Aorta (tissue), 5 donors: ENCODE results near the gene DDTL. TPM values are rescaled to one million over a fixed set of nuclear protein-coding genes. Genes with fewer than 3 reads are reported as not detected.
"Not testable (repeated sequence)": the region's sequence is repeated elsewhere in the genome, so short reads cannot be mapped to it uniquely, and the experiment has no call there.

Experiments used
- ATAC-seq: fragments of 200-7000 bp; cut with Tn5 transposase; one replicate; pipeline ENCODE4 v1.9.1; 2022; ENCODE audit warnings: moderate library complexity; ENCODE audit not compliant: low FRiP score
- DNase-seq, 2 donors: peaks; one replicate each; pipeline ENCODE4 v3.0.0-alpha.2; 2020
- H3K27ac ChIP-seq, 2 donors: one replicate each; pipeline ENCODE4 v1.5.1; 2013; ENCODE audit warnings: low read length in 2 of 2, mild to moderate bottlenecking in 2 of 2, moderate library complexity in 2 of 2, control low read depth in 1 of 2, inconsistent platforms in 1 of 2, low read depth in 1 of 2
- H3K27me3 ChIP-seq, 2 donors: one replicate each; pipeline ENCODE4 v1.6.1; 2013; ENCODE audit warnings: control low read depth in 1 of 2, low read length in 1 of 2, mild to moderate bottlenecking in 1 of 2, moderate library complexity in 1 of 2; ENCODE audit not compliant: insufficient read depth in 2 of 2, control insufficient read depth in 1 of 2
- H3K36me3 ChIP-seq, 2 donors: one replicate each; pipeline ENCODE4 v1.6.1; 2013; ENCODE audit warnings: control low read depth in 1 of 2, low read length in 1 of 2, mild to moderate bottlenecking in 1 of 2; ENCODE audit not compliant: insufficient read depth in 2 of 2, control insufficient read depth in 1 of 2
- H3K4me1 ChIP-seq, 2 donors: one replicate each; pipeline ENCODE4 v1.6.1; 2013; ENCODE audit warnings: low read length in 2 of 2, control low read depth in 1 of 2, mild to moderate bottlenecking in 1 of 2, moderate library complexity in 1 of 2; ENCODE audit not compliant: insufficient read depth in 2 of 2, control insufficient read depth in 1 of 2
- H3K4me3 ChIP-seq, 2 donors: one replicate each; pipeline ENCODE4 v1.5.1; 2013; ENCODE audit warnings: low read length in 2 of 2, control low read depth in 1 of 2, mild to moderate bottlenecking in 1 of 2
- H3K9me3 ChIP-seq: one replicate; pipeline ENCODE4 v1.6.1; 2013; ENCODE audit warnings: mild to moderate bottlenecking, low read length; ENCODE audit not compliant: control insufficient read depth
- WGBS, 2 donors: extraction: QIAGEN DNeasy Blood & Tissue Kit; methylation state at CpG; one replicate each; pipeline ENCODE4 v1.1.7; 2013; 5-methylcytosine and 5-hydroxymethylcytosine counted together
- intact Hi-C, 2 donors: fragments of 100-400 bp; cut with DNase I; formaldehyde crosslinking; loops; one replicate each; pipeline versions ENCODE4 v1.14.2 to v1.15.0; 2022
- polyA plus RNA-seq, 2 donors: library from polyadenylated mRNA; stranded (reverse); fragments of 200-250 nt; gene quantifications; one replicate each; pipeline ENCODE4 v1.2.3, GENCODE V29; 2013
- total RNA-seq, 2 donors: library from RNA; stranded (reverse); fragmentation: NEBNext Ultra II Directional; extraction: Animal tissue kit (Norgen Biotek cat#: 25700); gene quantifications; one replicate each; pipeline ENCODE4 v1.2.1, GENCODE V29; 2021
- donor health status: healthy with polysubstance abuse.
- donor health status: Bipolar disorder and iron deficiency.
- donor health status: DM: no; HTN: no; CAD: no.
- donor health status: DM: no; HTN: no; CAD: no.
- donor health status: DM: yes; HTN: yes; CAD: no.

DDTL gene
- total and polyA plus RNA-seq, 4 donors, result 0.31 to 3.6 (median 1.0) TPM

DNA sequence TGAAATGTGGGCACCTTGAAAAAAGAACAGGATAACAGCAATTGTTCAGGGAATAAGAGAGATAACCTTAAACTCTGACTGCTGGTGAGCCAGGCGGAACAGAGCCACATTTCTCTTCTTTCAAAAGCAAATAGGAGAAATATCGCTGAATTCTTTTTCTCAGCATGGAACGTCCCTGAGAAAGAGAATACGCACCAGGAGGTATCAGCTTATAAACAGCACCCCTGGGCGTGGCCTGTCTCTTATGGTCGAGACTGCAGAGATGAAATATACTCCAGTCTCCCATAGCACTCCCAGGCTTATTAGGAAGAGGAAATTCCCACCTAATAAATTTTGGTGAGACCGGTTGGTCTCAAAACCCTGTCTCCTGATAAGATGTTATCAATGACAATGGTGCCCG is 10.8 kb upstream of the DDTL start:
- WGBS, 2 donors, result 68 to 71% methylated on average over 5 to 7 of the region's 8 CpGs
- not testable (repeated sequence) for H3K36me3 ChIP-seq, H3K27me3 ChIP-seq, H3K4me1 ChIP-seq, H3K9me3 ChIP-seq, H3K27ac ChIP-seq, DNase-seq, H3K4me3 ChIP-seq, ATAC-seq
- intact Hi-C loops, result loop anchor here in 1 of 2 donors (10.0 kb wide), 2 partner anchors 91 to 191 kb away; partner anchors contain the start of genes C22orf15 and CHCHD10

DNA sequence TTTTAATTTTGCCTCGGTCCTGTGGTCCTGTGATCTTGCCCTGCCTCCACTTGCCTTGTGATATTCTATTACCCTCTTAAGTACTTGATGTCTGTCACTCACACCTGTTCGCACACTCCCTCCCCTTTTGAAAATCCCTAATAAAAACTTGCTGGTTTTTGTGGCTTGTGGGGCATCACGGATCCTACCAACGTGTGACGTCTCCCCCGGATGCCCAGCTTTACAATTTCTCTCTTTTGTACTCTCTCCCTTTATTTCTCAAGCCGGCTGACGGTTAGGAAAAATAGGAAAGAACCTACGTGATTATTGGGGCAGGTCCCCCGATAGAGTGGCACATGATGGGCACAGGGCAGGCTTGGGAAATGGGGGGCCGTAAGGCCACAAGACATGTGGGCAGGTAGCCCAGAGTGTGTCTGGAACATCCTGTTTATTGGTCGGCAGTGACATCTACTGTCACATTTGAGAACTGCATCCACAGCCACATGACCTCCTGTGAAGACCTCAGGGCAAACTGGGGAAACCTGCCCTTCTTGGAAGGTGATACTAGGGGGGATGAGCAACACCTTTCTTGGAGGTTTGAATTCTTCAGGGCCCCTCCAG is 10.3 kb upstream of the DDTL start:
- not testable (repeated sequence) for H3K36me3 ChIP-seq, H3K27ac ChIP-seq, H3K4me1 ChIP-seq, H3K9me3 ChIP-seq, H3K27me3 ChIP-seq, H3K4me3 ChIP-seq
- WGBS, 2 donors, result 17 to 18% methylated on average over 12 of the region's 12 CpGs
- peak; percentile 75 to 82 for DNase-seq
- ATAC-seq, result peak; percentile 76
- intact Hi-C loops, result loop anchor here in 1 of 2 donors (10.0 kb wide), 2 partner anchors 92 to 192 kb away; partner anchors contain the start of genes C22orf15 and CHCHD10

DNA sequence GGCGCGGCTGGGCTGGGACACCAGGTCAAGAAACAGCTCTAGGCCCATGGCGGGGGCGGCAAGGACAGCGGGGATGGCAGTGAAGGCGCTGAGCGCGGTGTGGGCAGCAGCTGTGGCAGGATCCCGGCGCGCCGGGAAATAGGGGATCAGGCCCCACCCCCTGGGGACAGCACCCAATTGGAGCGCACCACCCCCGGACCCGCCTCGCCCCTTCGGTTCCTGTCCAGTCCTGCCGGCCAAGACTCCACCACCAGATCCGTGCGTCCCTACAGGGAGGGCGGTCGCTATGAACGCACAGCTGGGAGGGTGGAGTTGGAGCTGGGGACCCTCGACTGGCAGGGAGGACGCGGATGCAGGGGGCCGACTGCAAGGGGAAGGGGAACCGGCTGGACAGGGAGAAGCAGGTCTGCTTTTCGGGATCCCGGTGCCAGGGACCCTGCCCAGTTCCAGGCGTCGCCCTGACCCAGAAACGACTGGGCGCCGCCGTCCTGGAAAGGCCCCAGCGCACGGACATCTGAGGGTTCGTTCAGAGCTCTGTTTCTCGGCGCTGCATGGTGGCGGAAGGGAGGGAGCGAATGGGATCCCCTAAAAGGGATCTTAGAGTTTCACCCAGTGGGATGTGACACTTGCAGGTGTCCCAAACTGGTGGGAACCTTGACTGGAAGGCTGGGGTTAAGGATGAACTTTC is 5.5 kb upstream of the DDTL start, which contains the start of gene GSTT2B:
Gene GSTT2B (minus strand): TSS at position 112 of the 688 bp plus-strand sequence. CDS start 64 bp downstream, at position 48.
- H3K9me3 ChIP-seq, H3K27ac ChIP-seq, DNase-seq, H3K4me3 ChIP-seq, H3K36me3 ChIP-seq, H3K4me1 ChIP-seq, intact Hi-C loops, H3K27me3 ChIP-seq: not testable (repeated sequence)
- peak; percentile 87 for ATAC-seq
- WGBS, 2 donors, result no CpG with 5 or more reads among the region's 43 CpGs

DNA sequence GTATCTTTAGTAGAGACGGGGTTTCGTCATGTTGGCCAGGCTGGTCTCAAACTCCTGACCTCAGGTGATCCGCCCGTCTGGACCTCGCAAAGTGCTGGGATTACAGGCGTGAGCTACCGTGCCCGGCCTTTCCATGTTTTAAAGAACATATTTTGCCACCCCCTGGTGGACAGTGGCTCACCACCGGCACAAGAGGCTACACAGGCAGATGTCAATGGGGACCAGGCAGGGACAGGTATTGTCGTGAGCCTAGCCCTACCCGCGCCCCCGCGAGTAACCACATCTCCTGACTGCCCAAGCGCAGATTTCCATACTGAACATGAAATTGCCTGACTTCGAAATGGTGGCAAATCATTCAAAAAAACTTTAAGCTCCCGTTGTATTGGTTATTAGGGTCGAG is 594 bp upstream of the DDTL start:
- H3K27ac ChIP-seq, intact Hi-C loops: not testable (repeated sequence)
- ATAC-seq, result peak; percentile 2

DNA sequence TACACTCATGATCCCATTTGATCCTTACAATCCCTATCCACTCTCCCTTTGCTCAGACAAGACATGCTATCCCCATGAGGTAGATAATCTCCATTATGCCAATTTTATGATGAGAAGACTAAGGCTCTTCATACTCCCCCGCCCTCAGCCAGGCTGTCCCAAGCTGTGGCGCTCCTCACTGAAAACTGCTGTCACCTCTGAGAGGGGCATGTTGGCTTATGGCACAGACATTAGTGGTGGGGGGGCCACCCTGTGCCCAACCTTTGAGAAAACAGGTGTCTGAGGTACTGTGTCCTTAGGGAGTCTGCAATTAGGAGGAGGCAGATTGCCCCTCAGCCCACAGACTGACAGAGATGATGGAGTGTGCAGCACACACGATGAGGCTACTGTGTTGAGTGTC is 2.4 kb downstream of the DDTL start:
- Histone ChIP-seq H3K27ac (no peak overlapping the region), H3K27me3 (no peaks in the 10 kb centered on the region), H3K4me3 (no peak overlapping the region), H3K4me1 (no peaks in the 10 kb centered on the region), H3K9me3 (no peaks in the 10 kb centered on the region), H3K36me3 (peaks cover 0 to 3% of the 10 kb centered on the region in 2 donors)
- WGBS, 2 donors, result 88 to 91% methylated on average over 3 of the region's 3 CpGs
- ATAC-seq, result no peak
- intact Hi-C loops, result no loop called here
- no peak for DNase-seq

More for the DNA sequence above, 594 bp upstream of the DDTL start:
- WGBS, 2 donors, result no CpG with 5 or more reads among the region's 18 CpGs
- H3K4me3 ChIP-seq, DNase-seq, H3K9me3 ChIP-seq, H3K4me1 ChIP-seq, H3K36me3 ChIP-seq, H3K27me3 ChIP-seq: not testable (repeated sequence)

DNA sequence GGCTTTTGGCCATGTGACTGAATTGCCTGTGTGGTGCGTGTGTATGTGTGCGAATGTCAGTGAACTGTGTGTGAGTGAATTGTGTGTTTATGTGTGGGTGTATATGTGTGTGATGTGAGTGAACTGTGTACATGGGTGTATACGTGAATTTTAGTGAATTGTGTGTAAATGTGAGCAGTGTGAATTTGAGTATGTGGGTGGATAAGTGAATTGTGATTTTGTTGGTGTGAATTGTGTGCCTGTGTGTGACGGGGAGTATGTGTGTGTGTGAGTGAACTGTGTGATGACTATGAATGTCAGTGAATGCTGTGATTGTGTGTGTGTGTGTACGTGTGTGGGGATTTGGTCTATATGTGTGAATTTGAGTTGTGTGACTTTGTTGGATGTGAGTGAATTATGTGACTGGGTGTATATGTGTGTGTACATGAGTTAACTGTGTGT is 3.5 kb downstream of the DDTL start:
- intact Hi-C loops, result no loop called here

DNA sequence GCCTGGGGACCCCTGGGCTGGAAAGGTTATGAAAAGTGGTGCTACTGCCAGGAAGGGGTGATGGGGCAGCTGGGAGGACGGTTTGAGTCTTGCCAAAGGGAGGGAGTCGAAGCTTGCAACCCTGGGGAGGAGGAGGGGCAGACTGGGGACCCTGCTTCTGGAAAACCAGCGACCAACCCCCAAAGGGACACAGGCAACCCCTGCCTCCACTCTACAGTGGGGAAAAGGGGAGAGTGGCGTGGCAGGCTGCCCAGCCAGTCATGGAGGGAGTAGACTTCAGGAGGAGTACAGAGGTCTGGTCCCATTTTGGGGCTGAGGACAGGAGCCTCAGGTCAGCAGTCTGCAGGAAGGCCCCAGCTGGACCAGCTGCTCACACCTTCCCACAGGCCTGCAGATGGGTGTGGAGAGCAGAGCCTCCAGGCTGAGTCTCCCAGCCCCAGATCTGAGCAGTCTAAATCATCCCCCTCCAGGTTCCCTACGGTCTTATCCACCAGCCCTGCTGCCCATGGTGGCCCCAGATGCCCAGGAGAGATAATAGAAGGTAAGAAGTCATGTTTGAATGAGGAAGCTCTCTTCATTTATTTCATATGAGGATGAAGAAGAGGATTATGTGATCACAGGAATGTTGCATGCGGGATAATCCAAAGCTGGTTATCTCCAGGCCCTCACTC is 4.3 kb downstream of the DDTL start:
- Histone ChIP-seq H3K9me3 (no peaks in the 10 kb centered on the region), H3K4me1 (no peaks in the 10 kb centered on the region), H3K27ac (no peak overlapping the region), H3K27me3 (no peaks in the 10 kb centered on the region), H3K36me3 (peaks cover 0 to 3% of the 10 kb centered on the region in 2 donors), H3K4me3 (no peak overlapping the region)
- intact Hi-C loops, result no loop called here
- ATAC-seq (no peak), DNase-seq (no peak)
- WGBS, 2 donors, result 65 to 72% methylated on average over 6 of the region's 6 CpGs

More for the DNA sequence above, 3.5 kb downstream of the DDTL start:
- Histone ChIP-seq H3K27ac (no peak overlapping the region), H3K9me3 (no peaks in the 10 kb centered on the region), H3K4me1 (no peaks in the 10 kb centered on the region), H3K4me3 (no peak overlapping the region), H3K36me3 (peaks cover 0 to 3% of the 10 kb centered on the region in 2 donors), H3K27me3 (no peaks in the 10 kb centered on the region)
- WGBS, 2 donors, result 58 to 79% methylated on average over 5 of the region's 5 CpGs
- DNase-seq, result no peak
- no peak for ATAC-seq

DNA sequence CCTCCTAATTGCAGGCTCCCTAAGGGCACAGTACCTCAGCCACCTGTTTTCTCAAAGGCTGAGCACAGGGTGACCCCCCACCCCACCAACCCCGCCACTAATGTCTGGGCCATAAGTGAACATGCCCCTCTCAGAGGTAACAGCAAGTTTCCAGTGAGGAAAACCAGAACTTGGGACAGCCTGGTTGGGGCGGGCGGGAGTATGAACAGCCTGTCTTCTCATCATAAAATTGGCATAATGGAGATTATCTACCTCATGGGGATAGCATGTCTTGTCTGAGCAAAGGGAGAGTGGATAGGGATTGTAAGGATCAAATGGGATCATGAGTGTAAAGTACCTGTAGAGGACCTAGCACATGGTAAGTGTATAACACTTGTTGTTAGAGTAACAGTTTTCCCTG is 5.2 kb downstream of the DDTL start:
- H3K27ac ChIP-seq, DNase-seq, H3K9me3 ChIP-seq, ATAC-seq, H3K36me3 ChIP-seq, H3K4me3 ChIP-seq, intact Hi-C loops, H3K4me1 ChIP-seq, H3K27me3 ChIP-seq: not testable (repeated sequence)
- 90 to 100% methylated on average over 3 of the region's 3 CpGs for WGBS, 2 donors
